H1 (cell line): ENCODE measurements around the gene ELFN1. TPM values are rescaled to one million over a fixed set of nuclear protein-coding genes. Genes with fewer than 3 reads are reported as not detected.

Source experiments
- CTCF ChIA-PET: fragments of 300-600 bp; sonication (Branson Sonifier 250); formaldehyde crosslinking; loops from one replicate; lab custom pipeline; 2021; ENCODE audit not compliant: partially characterized antibody; lab: Charles Lee
- POLR2A ChIA-PET: fragments of 300-600 bp; sonication (Branson Sonifier 250); formaldehyde crosslinking; loops from one replicate; lab custom pipeline; 2021; ENCODE audit warnings: inconsistent platforms; ENCODE audit not compliant: partially characterized antibody; lab: Charles Lee
- DNase-seq, 2 experiments: peaks; one replicate each; pipeline versions ENCODE4 v3.0.0 to v3.0.0-alpha.2; 2010 to 2022; ENCODE audit warnings: low spot score in 2 of 2, low read depth in 1 of 2, mixed read lengths in 1 of 2
- FAIRE-seq: peaks from 2 replicates; lab custom pipeline; 2011; peaks lifted over from hg19 to GRCh38; lab: Jason Lieb, UNC
- H2AFZ ChIP-seq: 2 replicates; pipeline ENCODE4 v1.8.1; 2012; ENCODE audit warnings: low read length, inconsistent platforms
- H2AK5ac ChIP-seq: 2 replicates; pipeline ENCODE4 v1.6.1; 2013; ENCODE audit warnings: low read depth, low read length
- H2BK120ac ChIP-seq: replicated peaks from 2 replicates; pipeline ENCODE3; 2013; ENCODE audit warnings: low read depth, low read length, inconsistent platforms
- H2BK12ac ChIP-seq: 2 replicates; pipeline ENCODE4 v1.6.1; 2013; ENCODE audit warnings: low read depth, low read length
- H2BK15ac ChIP-seq: 2 replicates; pipeline ENCODE4 v1.6.1; 2013; ENCODE audit warnings: low read length
- H2BK20ac ChIP-seq: 2 replicates; pipeline ENCODE4 v1.6.1; 2013; ENCODE audit warnings: low read length
- H2BK5ac ChIP-seq: 2 replicates; pipeline ENCODE4 v1.6.1; 2013; ENCODE audit warnings: low read depth, low read length
- H3K14ac ChIP-seq: 2 replicates; pipeline ENCODE4 v1.6.1; 2013; ENCODE audit warnings: inconsistent platforms; ENCODE audit not compliant: insufficient read length
- H3K18ac ChIP-seq: 2 replicates; pipeline ENCODE4 v1.6.1; 2013; ENCODE audit warnings: low read length; ENCODE audit errors: extremely low read depth
- H3K23ac ChIP-seq: 2 replicates; pipeline ENCODE4 v1.6.1; 2013; ENCODE audit warnings: inconsistent platforms; ENCODE audit not compliant: insufficient read length
- H3K23me2 ChIP-seq: 2 replicates; pipeline ENCODE4 v1.6.1; 2013; ENCODE audit warnings: low read depth, low read length
- H3K27ac ChIP-seq: 2 replicates; pipeline ENCODE4 v1.6.1; 2011; ENCODE audit warnings: low read depth, low read length, inconsistent platforms
- H3K27me3 ChIP-seq, 4 experiments: replicated peaks in 1 of 4; 1 replicate in 1 of 4; 2 replicates in 3 of 4; pipeline versions ENCODE4 v1.6.1 to v1.8.1; 2011 to 2013; ENCODE audit warnings: low read length in 3 of 4, mild to moderate bottlenecking in 3 of 4, inconsistent platforms in 2 of 4, mixed read lengths in 2 of 4, moderate library complexity in 1 of 4; ENCODE audit not compliant: control insufficient read depth in 3 of 4, insufficient read depth in 3 of 4; ENCODE audit errors: extremely low read depth in 1 of 4
- H3K36me3 ChIP-seq, 4 experiments: 2 replicates each; pipeline versions ENCODE4 v1.6.1 to v1.8.1; 2011 to 2013; ENCODE audit warnings: mild to moderate bottlenecking in 4 of 4, low read length in 3 of 4, moderate library complexity in 2 of 4, control low read depth in 1 of 4, inconsistent platforms in 1 of 4; ENCODE audit not compliant: insufficient read depth in 4 of 4, control insufficient read depth in 2 of 4
- H3K4ac ChIP-seq: replicated peaks from 2 replicates; pipeline ENCODE3; 2013; ENCODE audit warnings: low read length, low read depth, mixed read lengths, inconsistent platforms; ENCODE audit not compliant: insufficient read length
- H3K4me1 ChIP-seq, 4 experiments: replicated peaks in 1 of 4; 1 replicate in 1 of 4; 2 replicates in 3 of 4; pipeline versions ENCODE4 v1.6.1 to v1.8.1; 2011 to 2013; ENCODE audit warnings: low read length in 3 of 4, inconsistent platforms in 2 of 4, mixed read lengths in 1 of 4; ENCODE audit not compliant: insufficient read depth in 4 of 4, control insufficient read depth in 3 of 4
- H3K4me2 ChIP-seq, 2 experiments: 2 replicates each; pipeline versions ENCODE4 v1.6.1 to v1.8.1; 2011 to 2013; ENCODE audit warnings: low read depth in 2 of 2, low read length in 2 of 2, control low read depth in 1 of 2, inconsistent platforms in 1 of 2, mild to moderate bottlenecking in 1 of 2; ENCODE audit not compliant: insufficient read depth in 1 of 2
- H3K4me3 ChIP-seq, 4 experiments: fragments of 200-600, 300-600 bp in 1 of 4; sonication (generic), shearing (Covaris generic), sonication (Bioruptor Twin) in 1 of 4; 2 replicates each; pipeline versions ENCODE4 v1.5.1 to v1.8.1; 2011 to 2016; ENCODE audit warnings: low read length in 4 of 4, low read depth in 3 of 4, control low read depth in 2 of 4, inconsistent platforms in 2 of 4, mild to moderate bottlenecking in 2 of 4, mixed read lengths in 1 of 4, moderate library complexity in 1 of 4; ENCODE audit not compliant: insufficient read depth in 2 of 4; ENCODE audit errors: extremely low read depth in 1 of 4
- H3K56ac ChIP-seq: replicated peaks from 2 replicates; pipeline ENCODE3; 2013; ENCODE audit warnings: low read depth, mild to moderate bottlenecking, mixed read lengths, low read length, inconsistent platforms; ENCODE audit not compliant: insufficient read length
- H3K79me1 ChIP-seq: 2 replicates; pipeline ENCODE4 v1.6.1; 2013; ENCODE audit warnings: low read depth, low read length, control low read depth
- H3K79me2 ChIP-seq, 2 experiments: 2 replicates each; pipeline versions ENCODE4 v1.6.1 to v1.8.1; 2012 to 2013; ENCODE audit warnings: low read length in 2 of 2, mild to moderate bottlenecking in 2 of 2, inconsistent platforms in 1 of 2; ENCODE audit not compliant: insufficient read depth in 2 of 2, control insufficient read depth in 1 of 2
- H3K9ac ChIP-seq, 4 experiments: replicated peaks in 1 of 4; 1 replicate in 1 of 4; 2 replicates in 3 of 4; pipeline versions ENCODE4 v1.6.1 to v1.8.1; 2011 to 2013; ENCODE audit warnings: low read depth in 3 of 4, low read length in 3 of 4, control low read depth in 2 of 4, mild to moderate bottlenecking in 2 of 4, moderate library complexity in 2 of 4, inconsistent platforms in 1 of 4; ENCODE audit errors: extremely low read depth in 1 of 4
- H3K9me3 ChIP-seq, 2 experiments: 2 replicates each; pipeline versions ENCODE4 v1.6.1 to v1.8.1; 2012 to 2013; ENCODE audit warnings: mild to moderate bottlenecking in 2 of 2, moderate library complexity in 2 of 2, control low read depth in 1 of 2, inconsistent platforms in 1 of 2, low read depth in 1 of 2, low read length in 1 of 2, mixed read lengths in 1 of 2; ENCODE audit not compliant: insufficient read depth in 2 of 2
- H4K20me1 ChIP-seq, 2 experiments: replicated peaks in 1 of 2; 2 replicates each; pipeline versions ENCODE3 to v1.8.1; 2011 to 2013; ENCODE audit warnings: inconsistent platforms in 2 of 2, low read length in 2 of 2, mild to moderate bottlenecking in 1 of 2; ENCODE audit not compliant: insufficient read depth in 2 of 2, control insufficient read depth in 1 of 2
- H4K5ac ChIP-seq: 2 replicates; pipeline ENCODE4 v1.6.1; 2013; ENCODE audit warnings: low read length, low read depth, mixed read lengths, inconsistent platforms; ENCODE audit not compliant: insufficient read length
- H4K8ac ChIP-seq: 2 replicates; pipeline ENCODE4 v1.8.0; 2013; ENCODE audit warnings: mild to moderate bottlenecking, moderate library complexity, low read length, inconsistent platforms; ENCODE audit not compliant: insufficient read depth; ENCODE audit errors: extremely low read depth
- H4K91ac ChIP-seq: replicated peaks from 2 replicates; pipeline ENCODE3; 2013; ENCODE audit warnings: low read length, mixed read lengths, inconsistent platforms; ENCODE audit not compliant: insufficient read length
- CEBPB ChIP-seq: IDR thresholded peaks from 2 replicates; pipeline ENCODE4 v1.6.1; 2012; ENCODE audit warnings: low read depth, low read length
- CTCF ChIP-seq, 3 experiments: IDR thresholded peaks; 1 replicate in 2 of 3; 2 replicates in 1 of 3; pipeline versions ENCODE4 v1.5.1 to v1.6.1; 2011; ENCODE audit warnings: low read length in 3 of 3, mild to moderate bottlenecking in 3 of 3, inconsistent platforms in 2 of 3, low read depth in 1 of 3, moderate library complexity in 1 of 3; ENCODE audit not compliant: insufficient read depth in 1 of 3; ENCODE audit errors: control extremely low read depth in 1 of 3
- EP300 ChIP-seq, 2 experiments: IDR thresholded peaks; 1 replicate in 1 of 2; 2 replicates in 1 of 2; pipeline ENCODE4 v1.6.1; 2011 to 2012; ENCODE audit warnings: low read depth in 2 of 2, low read length in 2 of 2, mild to moderate bottlenecking in 2 of 2, borderline replicate concordance in 1 of 2, inconsistent platforms in 1 of 2, moderate library complexity in 1 of 2
- FOSL1 ChIP-seq: IDR thresholded peaks from 2 replicates; pipeline ENCODE4 v1.6.1; 2011; ENCODE audit warnings: mild to moderate bottlenecking, low read depth, low read length, moderate library complexity; ENCODE audit not compliant: insufficient read depth
- GTF2F1 ChIP-seq: IDR thresholded peaks from 2 replicates; pipeline ENCODE4 v1.6.1; 2012; ENCODE audit warnings: low read depth, low read length, improper control_type of control experiment, borderline replicate concordance
- RFX5 ChIP-seq: IDR thresholded peaks from 2 replicates; pipeline ENCODE4 v1.6.1; 2011; ENCODE audit warnings: low read depth, low read length, improper control_type of control experiment, borderline replicate concordance
- SIX5 ChIP-seq: IDR thresholded peaks from 2 replicates; pipeline ENCODE4 v1.6.1; 2011; ENCODE audit warnings: mild to moderate bottlenecking, low read depth, low read length
- SP2 ChIP-seq: IDR thresholded peaks from 2 replicates; pipeline ENCODE4 v1.6.1; 2012; ENCODE audit warnings: mild to moderate bottlenecking, low read length, inconsistent platforms
- WGBS, 2 experiments: shearing (Covaris generic) in 1 of 2; methylation state at CpG; one replicate each; pipeline versions ENCODE4 v1.1.6 to v1.1.7; 2013 to 2015; ENCODE audit warnings: low lambda C conversion rate in 2 of 2, mixed read lengths in 2 of 2, inconsistent platforms in 1 of 2, low coverage in 1 of 2, missing lambda C conversion rate in 1 of 2; ENCODE audit not compliant: insufficient replicate concordance in 2 of 2, insufficient coverage in 1 of 2, insufficient read length in 1 of 2; ENCODE audit errors: extremely low coverage in 1 of 2, missing lambda C conversion rate in 1 of 2; 5-methylcytosine and 5-hydroxymethylcytosine counted together
- polyA plus RNA-seq, 7 experiments: library from polyadenylated mRNA; depleted of rRNA in 3 of 7; stranded (reverse) in 5 of 7; unstranded in 2 of 7; fragments of >200 nt in 5 of 7; fragments of 200-250 nt in 2 of 7; gene quantifications; 1 replicate in 5 of 7; 2 replicates in 1 of 7; 4 replicates in 1 of 7; pipeline versions ENCODE4 v1.2.1 to v1.2.3, GENCODE V29; 2011 to 2013; ENCODE audit warnings: missing spikeins in 2 of 7, mixed read lengths in 2 of 7
- total RNA-seq: library from RNA; stranded (reverse); fragmentation: NEBNext Ultra II Directional; extraction: Animal tissue kit (Norgen Biotek cat#: 25700); gene quantifications from 2 replicates; pipeline ENCODE4 v1.2.1, GENCODE V29; 2021

The ELFN1 gene
- total and polyA plus RNA-seq, 2 of the 8 experiments (the other 6 are each of a cell fraction or from before 2014, with no cell fraction given) = 2.0 to 4.5 TPM

GRCh38 chr7:1692515-1693418 lies 22.7 kb downstream of the ELFN1 start:
- Histone ChIP-seq H2BK5ac (peak overlapping the region; percentile 32; the same call in 1 of the 2 replicates), H2BK15ac (0 out of 2 replicates have a peak overlapping the region, but pooled peaks have one; percentile 61), H4K5ac (no peak overlapping the region), H3K4me3 (no peak overlapping the region), H3K56ac (no peak overlapping the region), H3K27me3 (no peaks in the 10 kb centered on the region; a peak in 1 of 7 replicates), H3K9me3 (no peaks in the 10 kb centered on the region), H3K14ac (no peak overlapping the region), H3K79me1 (no peaks in the 10 kb centered on the region), H2AK5ac (peak overlapping the region; percentile 77; the same call in 1 of the 2 replicates), H3K4me2 (no peak overlapping the region), H4K8ac (peak overlapping the region; percentile 78; the same call in 1 of the 2 replicates), H3K9ac (no peak overlapping the region), H4K91ac (peak overlapping the region; percentile 88), H3K23ac (no peak overlapping the region), H3K79me2 (no peaks in the 10 kb centered on the region), H2BK12ac (peak overlapping the region; percentile 75; the same call in 1 of the 2 replicates), H4K20me1 (peaks cover 0 to 11% of the 10 kb centered on the region in 2 experiments), H3K27ac (no peak overlapping the region), H2AFZ (no peak overlapping the region), H3K4me1 (peaks cover 2 to 14% (median 11%) of the 10 kb centered on the region in 4 experiments), H3K18ac (no peak overlapping the region), H2BK120ac (no peak overlapping the region), H3K36me3 (no peaks in the 10 kb centered on the region), H3K4ac (no peak overlapping the region), H3K23me2 (peaks cover 10% of the 10 kb centered on the region; the same call in 1 of the 2 replicates), H2BK20ac (no peak overlapping the region)
- ChIA-PET CTCF (interaction anchor here (0.6 to 3.0 kb wide), 4 partner anchors 17 to 191 kb away, joined by 3 to 13 read pairs (median 3); no protein-coding TSS in a partner anchor), POLR2A (interaction anchor here (2.2 kb wide), 1 partner anchor 17 kb away, joined by 9 read pairs; no protein-coding TSS in a partner anchor)
- FAIRE-seq (no peak), DNase-seq (peak in 1 of 2 experiments; percentile 35)
- WGBS, 2 experiments = 91% methylated on average over 27 of the region's 27 CpGs; no CpG with 5 or more reads in 1 of the 2 experiments
- TF ChIP-seq SIX5 (no peak), GTF2F1 (no peak), CEBPB (no peak), FOSL1 (no peak), EP300 (IDR thresholded peaks at IDR 0.05; ENCODE audit: borderline replicate concordance in 1 of 2, low read depth in 2 of 2, low read length in 2 of 2) (no peak), RFX5 (no peak), CTCF (IDR thresholded peaks at IDR 0.05; ENCODE audit: control extremely low read depth in 1 of 3, insufficient read depth in 1 of 3, low read depth in 1 of 3, low read length in 3 of 3) (no peak), SP2 (no peak)
